Adrenal gland (tissue), 5 donors: ENCODE results near the gene MEGF11.

ENCODE experiments used
- CTCF ChIP-seq, 6 experiments: fragments of 450-650 bp in 4 of 6; fragments of 200-600 bp in 2 of 6; sonication (generic) in 1 of 6; IDR thresholded peaks; 1 replicate in 5 of 6; 2 replicates in 1 of 6; pipeline versions ENCODE4 v1.5.1 to v1.8.0; 2016 to 2021; ENCODE audit warnings: antibody characterized with exemption in 6 of 6, mild to moderate bottlenecking in 2 of 6, moderate library complexity in 1 of 6
- POLR2A ChIP-seq, 2 donors: fragments of 450-650 bp; IDR thresholded peaks; one replicate each; pipeline ENCODE4 v1.6.1; 2017; ENCODE audit warnings: antibody characterized with exemption in 2 of 2, mild to moderate bottlenecking in 2 of 2, moderate library complexity in 1 of 2
- donor health status: DM: no; HTN: no; CAD: no.

GRCh38 chr15:66004618-66005262 lies 248.8 kb downstream of the MEGF11 start:
- TF ChIP-seq CTCF (IDR thresholded peaks at IDR 0.05) (no peak), POLR2A (IDR thresholded peaks at IDR 0.05) (no peak)
